GM13976 (cell line): ENCODE measurements around the gene TUBA1B.

Experiments
- DNase-seq: peaks from one replicate; pipeline ENCODE4 v3.0.0; 2012; ENCODE audit warnings: low spot score
- CTCF ChIP-seq: IDR thresholded peaks from 2 replicates; pipeline ENCODE4 v1.5.1; 2012; ENCODE audit warnings: borderline replicate concordance, mild to moderate bottlenecking; ENCODE audit not compliant: insufficient read depth; ENCODE audit errors: extremely low read depth, missing control alignments, control extremely low read depth
- in situ Hi-C: fragments of 300-500 bp; cut with MboI; formaldehyde crosslinking; loops from one replicate; pipeline ENCODE4 v1.12.0; 2022; ENCODE audit warnings: low sequenced_read_pairs, mixed read lengths, inconsistent platforms; ENCODE audit not compliant: unreplicated experiment

The TUBA1B gene

GRCh38 chr12:49109641-49110463, 21.3 kb downstream of the TUBA1B start:
- in situ Hi-C loops = no loop called here
- DNase-seq = peak; percentile 51
- TF ChIP-seq CTCF = no peak

- no peak for TF ChIP-seq CTCF
- in situ Hi-C loops = no loop called here
- no peak for DNase-seq
Measured at GRCh38 chr12:49108958-49109404, 22.2 kb downstream of the TUBA1B start.

GRCh38 chr12:49105504-49106084, 25.6 kb downstream of the TUBA1B start:
- TF ChIP-seq CTCF = no peak
- in situ Hi-C loops = no loop called here
- DNase-seq = no peak

- TF ChIP-seq CTCF = no peak
- no peak for DNase-seq
- in situ Hi-C loops = no loop called here
Measured at GRCh38 chr12:49104822-49105221, 26.4 kb downstream of the TUBA1B start.

- DNase-seq = no peak
- no peak for TF ChIP-seq CTCF
- in situ Hi-C loops = no loop called here
Measured at GRCh38 chr12:49100380-49100779, 30.8 kb downstream of the TUBA1B start.

- DNase-seq = no peak
- in situ Hi-C loops = no loop called here
- TF ChIP-seq CTCF = no peak
Measured at GRCh38 chr12:49098703-49099102, 32.5 kb downstream of the TUBA1B start.
